B cell (primary cell): Measurements from ENCODE around the gene ACP7.

Source experiments
- EZH2 ChIP-seq: IDR thresholded peaks from 2 replicates; pipeline ENCODE4 v1.6.1; 2012; ENCODE audit warnings: borderline replicate concordance, low read depth, mild to moderate bottlenecking, moderate library complexity, low read length; ENCODE audit not compliant: insufficient read depth, poor library complexity, severe bottlenecking
- TF ChIP-seq, protein P1 (sequence below): fragments of 200-600 bp; IDR thresholded peaks from one replicate; pipeline ENCODE4 v1.8.0; 2022; ENCODE audit warnings: antibody characterized with exemption, mild to moderate bottlenecking

DNA sequence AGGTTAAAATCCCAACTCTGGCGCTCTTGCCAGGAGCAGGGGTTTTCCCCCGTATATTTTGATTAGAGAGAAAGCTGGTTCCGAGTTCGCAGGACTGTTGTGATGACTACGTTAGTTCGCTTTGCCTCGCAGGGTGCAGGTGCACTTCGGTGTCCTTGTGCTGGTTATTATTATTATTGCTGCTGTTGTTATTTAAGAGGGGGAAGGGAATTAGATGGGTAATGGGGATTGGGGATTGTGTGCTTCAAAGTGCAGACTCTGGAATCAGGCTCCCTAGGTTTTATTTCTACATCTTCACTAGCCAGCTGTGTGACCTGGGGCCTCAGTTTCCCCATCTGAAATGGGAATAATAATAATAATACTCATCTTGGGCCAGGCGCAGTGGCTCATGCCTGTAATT is 15.2 kb downstream of the ACP7 start:
- TF ChIP-seq, protein P1, sequence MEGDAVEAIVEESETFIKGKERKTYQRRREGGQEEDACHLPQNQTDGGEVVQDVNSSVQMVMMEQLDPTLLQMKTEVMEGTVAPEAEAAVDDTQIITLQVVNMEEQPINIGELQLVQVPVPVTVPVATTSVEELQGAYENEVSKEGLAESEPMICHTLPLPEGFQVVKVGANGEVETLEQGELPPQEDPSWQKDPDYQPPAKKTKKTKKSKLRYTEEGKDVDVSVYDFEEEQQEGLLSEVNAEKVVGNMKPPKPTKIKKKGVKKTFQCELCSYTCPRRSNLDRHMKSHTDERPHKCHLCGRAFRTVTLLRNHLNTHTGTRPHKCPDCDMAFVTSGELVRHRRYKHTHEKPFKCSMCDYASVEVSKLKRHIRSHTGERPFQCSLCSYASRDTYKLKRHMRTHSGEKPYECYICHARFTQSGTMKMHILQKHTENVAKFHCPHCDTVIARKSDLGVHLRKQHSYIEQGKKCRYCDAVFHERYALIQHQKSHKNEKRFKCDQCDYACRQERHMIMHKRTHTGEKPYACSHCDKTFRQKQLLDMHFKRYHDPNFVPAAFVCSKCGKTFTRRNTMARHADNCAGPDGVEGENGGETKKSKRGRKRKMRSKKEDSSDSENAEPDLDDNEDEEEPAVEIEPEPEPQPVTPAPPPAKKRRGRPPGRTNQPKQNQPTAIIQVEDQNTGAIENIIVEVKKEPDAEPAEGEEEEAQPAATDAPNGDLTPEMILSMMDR = no peak
- no peak for TF ChIP-seq EZH2
